ENCODE measurements around the gene CCDC82.

CCDC82 gene

DNA sequence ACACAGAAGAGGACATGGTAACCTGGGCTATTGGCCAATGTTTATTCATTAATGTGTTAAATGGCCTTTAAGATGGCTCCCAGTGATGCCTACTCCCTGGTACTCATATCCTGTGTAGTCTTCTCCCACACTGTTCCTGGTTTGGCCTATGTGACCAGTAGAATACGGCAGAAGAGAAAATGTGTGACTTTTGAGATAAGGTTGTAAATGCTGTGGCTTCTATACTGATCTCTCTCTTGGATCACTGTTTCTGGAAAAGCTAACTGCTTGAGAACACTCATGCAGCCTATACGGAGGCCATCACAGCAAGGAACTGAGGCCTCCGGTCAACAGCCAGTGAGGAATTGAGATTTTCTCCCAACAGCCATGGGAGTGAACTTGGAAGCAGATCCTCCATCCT is 70.9 kb downstream of the CCDC82 start:
- 89 to 93% methylated on average over 3 of the region's 3 CpGs for WGBS, 2 experiments
- no peaks in the 10 kb centered on the region for H3K4me1 ChIP-seq (ENCODE audit: control insufficient read depth, insufficient read depth, low read length)
- H3K36me3 ChIP-seq (ENCODE audit: control insufficient read depth, insufficient read depth, low read length) = no peaks in the 10 kb centered on the region
- no peak overlapping the region for H3K27ac ChIP-seq (ENCODE audit: insufficient read depth, low read depth, low read length, poor library complexity, severe bottlenecking)
- H3K4me3 ChIP-seq (ENCODE audit: insufficient read depth, low read depth, low read length) = no peak overlapping the region
- no peaks in the 10 kb centered on the region for H3K27me3 ChIP-seq (ENCODE audit: control insufficient read depth, insufficient read depth, low read length, poor library complexity, severe bottlenecking)
- H3K9me3 ChIP-seq (ENCODE audit: control insufficient read depth, low read length) = no peaks in the 10 kb centered on the region

DNA sequence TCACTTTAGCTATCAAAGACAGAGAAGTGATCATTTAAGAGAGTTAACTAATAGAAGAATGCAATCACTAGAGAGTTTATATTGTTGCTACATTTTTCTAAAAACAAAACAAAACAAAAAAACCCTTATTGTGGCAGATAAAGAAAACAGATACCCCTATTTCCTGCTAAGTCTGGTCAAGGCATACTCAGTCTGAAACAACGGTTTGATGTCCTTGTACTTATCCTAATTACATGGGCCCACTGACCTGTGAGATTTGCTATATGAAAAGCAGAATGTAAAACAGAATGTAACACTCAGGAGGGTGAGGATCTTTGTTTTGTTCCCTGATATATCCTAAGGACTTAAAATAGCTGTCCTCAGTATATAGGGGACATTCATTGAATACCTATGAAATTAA is 71.3 kb downstream of the CCDC82 start:
- no peak overlapping the region for H3K4me3 ChIP-seq (ENCODE audit: insufficient read depth, low read depth, low read length)
- no peak overlapping the region for H3K27ac ChIP-seq (ENCODE audit: insufficient read depth, low read depth, low read length, poor library complexity, severe bottlenecking)
- no peaks in the 10 kb centered on the region for H3K4me1 ChIP-seq (ENCODE audit: control insufficient read depth, insufficient read depth, low read length)
- H3K27me3 ChIP-seq (ENCODE audit: control insufficient read depth, insufficient read depth, low read length, poor library complexity, severe bottlenecking) = no peaks in the 10 kb centered on the region
- 87 to 100% methylated on average over 1 of the region's 1 CpG for WGBS, 2 experiments
- no peaks in the 10 kb centered on the region for H3K36me3 ChIP-seq (ENCODE audit: control insufficient read depth, insufficient read depth, low read length)
- no peaks in the 10 kb centered on the region for H3K9me3 ChIP-seq (ENCODE audit: control insufficient read depth, low read length)

DNA sequence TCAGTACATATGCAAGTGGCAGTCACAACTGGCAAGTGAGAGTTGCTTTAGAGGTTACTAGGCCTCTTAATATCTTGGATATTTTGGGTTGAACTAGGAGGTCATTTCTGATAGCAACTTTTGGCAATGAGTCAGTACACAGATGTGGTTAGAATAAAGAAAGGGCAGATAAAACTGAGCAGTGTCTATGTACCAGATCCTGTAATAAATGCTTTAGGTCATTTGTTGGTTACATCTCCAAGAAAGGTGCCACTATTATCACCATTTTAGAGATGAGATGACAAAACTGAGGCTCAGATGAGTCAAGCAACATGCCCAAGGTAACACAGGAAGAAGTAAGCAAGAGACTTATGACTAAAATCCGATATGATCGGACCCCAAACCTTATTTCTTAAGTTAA is 71.7 kb downstream of the CCDC82 start:
- no peak overlapping the region for H3K27ac ChIP-seq (ENCODE audit: insufficient read depth, low read depth, low read length, poor library complexity, severe bottlenecking)
- no peaks in the 10 kb centered on the region for H3K4me1 ChIP-seq (ENCODE audit: control insufficient read depth, insufficient read depth, low read length)
- H3K4me3 ChIP-seq (ENCODE audit: insufficient read depth, low read depth, low read length) = no peak overlapping the region
- no peaks in the 10 kb centered on the region for H3K36me3 ChIP-seq (ENCODE audit: control insufficient read depth, insufficient read depth, low read length)
- WGBS, 2 experiments = 96 to 100% methylated on average over 2 of the region's 2 CpGs
- H3K27me3 ChIP-seq (ENCODE audit: control insufficient read depth, insufficient read depth, low read length, poor library complexity, severe bottlenecking) = no peaks in the 10 kb centered on the region
- no peaks in the 10 kb centered on the region for H3K9me3 ChIP-seq (ENCODE audit: control insufficient read depth, low read length)

DNA sequence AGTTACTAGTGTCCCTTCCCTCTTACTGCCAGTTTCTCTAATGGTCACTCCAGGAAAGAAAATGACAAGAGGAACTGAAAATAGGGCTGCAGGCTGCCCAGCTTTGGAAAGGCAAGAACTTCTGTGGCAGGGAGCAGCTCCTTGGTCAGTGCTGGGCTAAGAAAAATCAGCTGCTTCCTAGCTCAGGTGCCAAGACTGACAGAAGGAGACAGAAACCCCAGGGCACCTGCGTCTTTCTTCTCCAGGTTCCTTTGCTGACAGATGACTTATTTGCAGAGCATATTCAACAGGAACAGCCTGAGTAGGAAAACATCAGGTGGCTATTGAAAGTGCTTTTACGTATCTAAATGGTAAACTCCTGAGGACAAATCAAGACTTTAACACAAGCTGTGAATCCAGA is 72.1 kb downstream of the CCDC82 start:
- 73 to 81% methylated on average over 2 of the region's 2 CpGs for WGBS, 2 experiments
- Histone ChIP-seq H3K4me1 (ENCODE audit: control insufficient read depth, insufficient read depth, low read length) (no peaks in the 10 kb centered on the region), H3K27me3 (ENCODE audit: control insufficient read depth, insufficient read depth, low read length, poor library complexity, severe bottlenecking) (no peaks in the 10 kb centered on the region), H3K27ac (ENCODE audit: insufficient read depth, low read depth, low read length, poor library complexity, severe bottlenecking) (no peak overlapping the region), H3K9me3 (ENCODE audit: control insufficient read depth, low read length) (no peaks in the 10 kb centered on the region), H3K4me3 (ENCODE audit: insufficient read depth, low read depth, low read length) (no peak overlapping the region), H3K36me3 (ENCODE audit: control insufficient read depth, insufficient read depth, low read length) (no peaks in the 10 kb centered on the region)

- no peak overlapping the region for H3K27ac ChIP-seq (ENCODE audit: insufficient read depth, low read depth, low read length, poor library complexity, severe bottlenecking)
- 90 to 98% methylated on average over 3 of the region's 3 CpGs for WGBS, 2 experiments
- no peaks in the 10 kb centered on the region for H3K36me3 ChIP-seq (ENCODE audit: control insufficient read depth, insufficient read depth, low read length)
- H3K4me3 ChIP-seq (ENCODE audit: insufficient read depth, low read depth, low read length) = no peak overlapping the region
- H3K27me3 ChIP-seq (ENCODE audit: control insufficient read depth, insufficient read depth, low read length, poor library complexity, severe bottlenecking) = no peaks in the 10 kb centered on the region
- no peaks in the 10 kb centered on the region for H3K4me1 ChIP-seq (ENCODE audit: control insufficient read depth, insufficient read depth, low read length)
- no peaks in the 10 kb centered on the region for H3K9me3 ChIP-seq (ENCODE audit: control insufficient read depth, low read length)
Measured at GRCh38 chr11:96316869-96317268, 72.8 kb downstream of the CCDC82 start.

- WGBS, 2 experiments = 86 to 94% methylated on average over 1 of the region's 1 CpG
- Histone ChIP-seq H3K9me3 (ENCODE audit: control insufficient read depth, low read length) (no peaks in the 10 kb centered on the region), H3K36me3 (ENCODE audit: control insufficient read depth, insufficient read depth, low read length) (no peaks in the 10 kb centered on the region), H3K27ac (ENCODE audit: insufficient read depth, low read depth, low read length, poor library complexity, severe bottlenecking) (no peak overlapping the region), H3K4me3 (ENCODE audit: insufficient read depth, low read depth, low read length) (no peak overlapping the region), H3K27me3 (ENCODE audit: control insufficient read depth, insufficient read depth, low read length, poor library complexity, severe bottlenecking) (no peaks in the 10 kb centered on the region), H3K4me1 (ENCODE audit: control insufficient read depth, insufficient read depth, low read length) (no peaks in the 10 kb centered on the region)
Measured at GRCh38 chr11:96315476-96315875, 74.2 kb downstream of the CCDC82 start.

- Histone ChIP-seq H3K9me3 (ENCODE audit: control insufficient read depth, low read length) (no peaks in the 10 kb centered on the region), H3K36me3 (ENCODE audit: control insufficient read depth, insufficient read depth, low read length) (no peaks in the 10 kb centered on the region), H3K4me3 (ENCODE audit: insufficient read depth, low read depth, low read length) (no peak overlapping the region), H3K27me3 (ENCODE audit: control insufficient read depth, insufficient read depth, low read length, poor library complexity, severe bottlenecking) (no peaks in the 10 kb centered on the region), H3K27ac (ENCODE audit: insufficient read depth, low read depth, low read length, poor library complexity, severe bottlenecking) (no peak overlapping the region), H3K4me1 (ENCODE audit: control insufficient read depth, insufficient read depth, low read length) (no peaks in the 10 kb centered on the region)
- WGBS, 2 experiments = 81 to 83% methylated on average over 4 of the region's 4 CpGs
Measured at GRCh38 chr11:96314326-96315020, 75.2 kb downstream of the CCDC82 start.

DNA sequence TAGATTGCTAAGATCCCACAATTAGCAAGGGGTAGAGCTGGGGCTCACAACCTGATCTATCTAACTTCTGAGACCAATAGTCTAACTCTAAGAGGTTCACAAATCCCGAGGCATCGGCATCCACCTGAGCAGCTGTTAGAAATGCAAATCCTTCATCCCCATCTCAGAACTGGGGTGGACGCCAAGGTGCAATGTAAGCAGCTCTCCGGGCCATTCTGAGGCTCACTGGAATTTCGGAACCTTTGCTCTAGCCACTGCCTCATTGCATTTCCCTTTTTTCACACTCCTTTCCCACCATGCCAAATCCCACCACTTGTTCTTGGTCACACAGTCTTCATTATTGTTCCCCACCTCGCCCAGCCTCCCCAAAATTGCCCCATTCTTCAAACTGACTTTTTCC is 76.5 kb downstream of the CCDC82 start:
- Histone ChIP-seq H3K27ac (ENCODE audit: insufficient read depth, low read depth, low read length, poor library complexity, severe bottlenecking) (no peak overlapping the region), H3K36me3 (ENCODE audit: control insufficient read depth, insufficient read depth, low read length) (no peaks in the 10 kb centered on the region), H3K4me3 (ENCODE audit: insufficient read depth, low read depth, low read length) (no peak overlapping the region), H3K9me3 (ENCODE audit: control insufficient read depth, low read length) (no peaks in the 10 kb centered on the region), H3K27me3 (ENCODE audit: control insufficient read depth, insufficient read depth, low read length, poor library complexity, severe bottlenecking) (no peaks in the 10 kb centered on the region), H3K4me1 (ENCODE audit: control insufficient read depth, insufficient read depth, low read length) (no peaks in the 10 kb centered on the region)
- WGBS, 2 experiments = 82 to 87% methylated on average over 6 of the region's 6 CpGs

DNA sequence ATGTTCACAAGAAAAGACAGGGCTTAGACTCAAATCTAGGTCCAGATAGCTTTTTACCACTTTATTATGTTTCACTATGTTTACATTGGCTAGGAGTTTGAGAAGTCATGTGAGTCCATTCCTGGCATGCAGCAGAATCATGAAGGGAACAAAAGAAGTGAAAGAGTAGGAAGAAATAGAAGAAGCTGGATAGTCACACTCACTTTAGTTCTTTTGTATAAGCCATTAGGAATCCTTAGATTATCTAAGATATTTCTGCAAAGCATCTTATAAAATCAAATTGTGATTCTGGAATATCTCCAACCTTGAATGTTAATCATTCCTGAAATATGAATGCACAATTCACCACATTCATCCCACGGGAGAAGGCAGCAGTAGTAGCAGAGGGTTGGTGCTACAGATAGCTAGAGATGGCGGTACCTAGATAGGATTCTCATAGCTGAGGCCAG is 78.6 kb downstream of the CCDC82 start:
- no peak overlapping the region for H3K27ac ChIP-seq (ENCODE audit: insufficient read depth, low read depth, low read length, poor library complexity, severe bottlenecking)
- peaks cover 14% of the 10 kb centered on the region for H3K4me1 ChIP-seq (ENCODE audit: control insufficient read depth, insufficient read depth, low read length)
- H3K4me3 ChIP-seq (ENCODE audit: insufficient read depth, low read depth, low read length) = no peak overlapping the region
- H3K27me3 ChIP-seq (ENCODE audit: control insufficient read depth, insufficient read depth, low read length, poor library complexity, severe bottlenecking) = no peaks in the 10 kb centered on the region
- H3K9me3 ChIP-seq (ENCODE audit: control insufficient read depth, low read length) = no peaks in the 10 kb centered on the region
- 85 to 93% methylated on average over 2 of the region's 2 CpGs for WGBS, 2 experiments
- no peaks in the 10 kb centered on the region for H3K36me3 ChIP-seq (ENCODE audit: control insufficient read depth, insufficient read depth, low read length)

- no peaks in the 10 kb centered on the region for H3K36me3 ChIP-seq (ENCODE audit: control insufficient read depth, insufficient read depth, low read length)
- no peaks in the 10 kb centered on the region for H3K27me3 ChIP-seq (ENCODE audit: control insufficient read depth, insufficient read depth, low read length, poor library complexity, severe bottlenecking)
- H3K4me3 ChIP-seq (ENCODE audit: insufficient read depth, low read depth, low read length) = no peak overlapping the region
- H3K4me1 ChIP-seq (ENCODE audit: control insufficient read depth, insufficient read depth, low read length) = peaks cover 16% of the 10 kb centered on the region
- H3K27ac ChIP-seq (ENCODE audit: insufficient read depth, low read depth, low read length, poor library complexity, severe bottlenecking) = no peak overlapping the region
- no CpG with 5 or more reads among the region's 1 CpG for WGBS, 2 experiments
- H3K9me3 ChIP-seq (ENCODE audit: control insufficient read depth, low read length) = no peaks in the 10 kb centered on the region
Measured at GRCh38 chr11:96310236-96310635, 79.5 kb downstream of the CCDC82 start.

GRCh38 chr11:96309643-96310017 is 80.1 kb downstream of the CCDC82 start:
- no peaks in the 10 kb centered on the region for H3K36me3 ChIP-seq (ENCODE audit: control insufficient read depth, insufficient read depth, low read length)
- WGBS, 2 experiments = 83 to 93% methylated on average over 5 of the region's 5 CpGs
- no peak overlapping the region for H3K4me3 ChIP-seq (ENCODE audit: insufficient read depth, low read depth, low read length)
- no peak overlapping the region for H3K27ac ChIP-seq (ENCODE audit: insufficient read depth, low read depth, low read length, poor library complexity, severe bottlenecking)
- H3K27me3 ChIP-seq (ENCODE audit: control insufficient read depth, insufficient read depth, low read length, poor library complexity, severe bottlenecking) = no peaks in the 10 kb centered on the region
- peaks cover 16% of the 10 kb centered on the region for H3K4me1 ChIP-seq (ENCODE audit: control insufficient read depth, insufficient read depth, low read length)
- H3K9me3 ChIP-seq (ENCODE audit: control insufficient read depth, low read length) = no peaks in the 10 kb centered on the region
